Left lung (tissue), 10 donors: Measurements from ENCODE around the gene SIGLEC12. TPM values are rescaled to one million over a fixed set of nuclear protein-coding genes. Genes with fewer than 3 reads are reported as not detected.

Experiments
- ATAC-seq: fragments of 200-7000 bp; cut with Tn5 transposase; one replicate; pipeline ENCODE4 v1.9.1; 2020; ENCODE audit warnings: moderate library complexity
- DNase-seq, 4 donors: peaks; one replicate each; pipeline ENCODE4 v3.0.0-alpha.2; 2013 to 2020
- H3K27ac ChIP-seq, 2 donors: fragments of 200-600 bp; sonication (generic) in 1 of 2; one replicate each; pipeline versions ENCODE4 v1.5.0 to v1.8.0; 2020 to 2021
- H3K27me3 ChIP-seq, 2 donors: fragments of 200-600 bp; sonication (generic) in 1 of 2; one replicate each; pipeline versions ENCODE4 v1.5.0 to v1.8.0; 2020 to 2021
- H3K36me3 ChIP-seq, 2 donors: fragments of 200-600 bp; sonication (generic) in 1 of 2; one replicate each; pipeline versions ENCODE4 v1.5.0 to v1.8.0; 2020 to 2021
- H3K4me1 ChIP-seq, 2 donors: fragments of 200-600 bp; one replicate each; pipeline ENCODE4 v1.8.0; 2021
- H3K4me3 ChIP-seq, 2 donors: fragments of 200-600 bp; sonication (generic) in 1 of 2; one replicate each; pipeline versions ENCODE4 v1.5.0 to v1.8.0; 2020 to 2021; ENCODE audit warnings: mild to moderate bottlenecking in 1 of 2
- H3K9me3 ChIP-seq, 2 donors: fragments of 200-600 bp; sonication (generic) in 1 of 2; one replicate each; pipeline versions ENCODE4 v1.5.0 to v1.8.0; 2020 to 2021
- CTCF ChIP-seq, 2 donors: fragments of 200-600 bp; sonication (generic) in 1 of 2; IDR thresholded peaks; one replicate each; pipeline versions ENCODE4 v1.5.0 to v1.8.0; 2021; ENCODE audit warnings: antibody characterized with exemption in 2 of 2
- intact Hi-C, 2 donors: fragments of 100-400 bp; cut with DNase I; formaldehyde crosslinking; loops; one replicate each; pipeline versions ENCODE4 v1.11.2 to v1.14.2; 2022
- polyA plus RNA-seq, 6 donors: library from polyadenylated mRNA; unstranded; fragments of 120-200 nt; gene quantifications; one replicate each; pipeline ENCODE4 v1.2.1, GENCODE V29; 2013; ENCODE audit not compliant: insufficient read length in 6 of 6
- total RNA-seq, 2 donors: library from RNA; stranded (reverse); fragmentation: NEBNext Ultra II Directional; extraction: Animal tissue kit (Norgen Biotek cat#: 25700); gene quantifications; one replicate each; pipeline ENCODE4 v1.2.1, GENCODE V29; 2021
- donor health status: DM: no; HTN: yes; CAD: no.
- donor health status: DM: no; HTN: no; CAD: no.

SIGLEC12 gene
- total and polyA plus RNA-seq, 8 donors, result 0.10 to 1.9 (median 0.39) TPM; not detected in 3

- peaks cover 0 to 27% of the 10 kb centered on the region in 2 donors for H3K4me1 ChIP-seq
- no peak within 1 kb of the TSS for H3K27ac ChIP-seq
- H3K27me3 ChIP-seq, result peaks cover 0 to 65% of the 10 kb centered on the region in 2 donors
- ATAC-seq (no peak), DNase-seq (no peak)
- H3K36me3 ChIP-seq, result no peaks in the 10 kb centered on the region
- H3K9me3 ChIP-seq, result no peaks in the 10 kb centered on the region
- no peak for TF ChIP-seq CTCF (IDR thresholded peaks at IDR 0.05)
- intact Hi-C loops, result no loop called here
- H3K4me3 ChIP-seq, result no peak within 1 kb of the TSS
These were observed 43.5 kb downstream of the SIGLEC12 start, which contains the start of gene SIGLEC8 for GRCh38 chr19:51458051-51458645. Gene SIGLEC8, minus strand, starts transcription at chr19:51458454. Its CDS starts 67 bp downstream, at chr19:51458387.

GRCh38 chr19:51457351-51458013 lies 44.1 kb downstream of the SIGLEC12 start:
- TF ChIP-seq CTCF (IDR thresholded peaks at IDR 0.05), result no peak
- Histone ChIP-seq H3K27ac (no peak overlapping the region), H3K4me1 (peaks cover 0 to 20% of the 10 kb centered on the region in 2 donors), H3K36me3 (no peaks in the 10 kb centered on the region), H3K4me3 (no peak overlapping the region), H3K9me3 (no peaks in the 10 kb centered on the region), H3K27me3 (peaks cover 0 to 58% of the 10 kb centered on the region in 2 donors)
- intact Hi-C loops, result no loop called here
- no peak for DNase-seq
- no peak for ATAC-seq

DNA sequence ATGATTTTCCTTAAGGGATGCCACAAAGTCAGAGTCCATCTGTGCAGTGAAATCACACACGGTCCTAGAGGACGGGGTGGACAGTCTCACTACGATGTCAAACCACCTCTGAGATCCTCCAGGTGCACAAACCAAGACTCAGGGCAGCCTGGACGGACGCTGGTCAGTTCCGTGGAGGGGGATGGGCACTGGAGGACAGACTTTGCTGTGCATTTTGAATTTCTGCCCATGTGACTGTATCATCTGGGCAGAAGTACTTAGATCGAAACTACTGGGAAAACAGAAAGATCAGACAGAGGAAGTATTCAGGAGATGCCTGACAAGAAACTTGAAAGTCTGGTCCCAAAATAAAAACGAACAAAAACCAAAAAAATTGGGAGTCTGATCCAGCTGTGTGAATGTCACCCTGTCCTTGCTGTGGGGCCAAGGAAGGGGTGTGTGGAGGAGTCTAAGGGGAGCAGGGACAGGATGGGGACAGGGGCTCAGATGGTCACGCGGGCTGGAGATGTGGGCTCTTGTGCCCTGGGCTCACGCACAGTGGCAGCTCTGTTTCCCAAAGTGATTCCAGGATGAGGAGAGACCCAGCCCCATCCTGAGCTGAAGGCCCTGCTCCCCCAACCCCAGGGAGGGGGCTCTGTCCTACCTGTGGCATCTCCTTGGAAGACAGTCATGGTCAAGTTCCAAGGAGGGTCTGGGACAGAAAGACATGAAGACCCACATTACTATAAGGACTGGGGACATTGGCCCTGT lies 44.9 kb downstream of the SIGLEC12 start:
- H3K36me3 ChIP-seq, result no peaks in the 10 kb centered on the region
- peaks cover 0 to 51% of the 10 kb centered on the region in 2 donors for H3K27me3 ChIP-seq
- no peak for ATAC-seq
- no peak overlapping the region for H3K4me3 ChIP-seq
- H3K27ac ChIP-seq, result no peak overlapping the region
- no peak for DNase-seq
- H3K9me3 ChIP-seq, result no peaks in the 10 kb centered on the region
- no peak for TF ChIP-seq CTCF (IDR thresholded peaks at IDR 0.05)
- intact Hi-C loops, result no loop called here
- peaks cover 0 to 13% of the 10 kb centered on the region in 2 donors for H3K4me1 ChIP-seq

GRCh38 chr19:51450730-51451307 lies 50.8 kb downstream of the SIGLEC12 start:
- no peak for DNase-seq
- ATAC-seq, result no peak
- Histone ChIP-seq H3K36me3 (no peaks in the 10 kb centered on the region), H3K4me1 (no peaks in the 10 kb centered on the region), H3K4me3 (no peak overlapping the region), H3K27me3 (peaks cover 0 to 45% of the 10 kb centered on the region in 2 donors), H3K9me3 (no peaks in the 10 kb centered on the region), H3K27ac (no peak overlapping the region)
- intact Hi-C loops, result no loop called here
- no peak for TF ChIP-seq CTCF (IDR thresholded peaks at IDR 0.05)
